Esophagus muscularis mucosa (tissue), 4 donors: Measurements from ENCODE around the gene ARAP1.

Source experiments
- CTCF ChIP-seq, 3 experiments: fragments of 200-600 bp in 2 of 3; fragments of 450-650 bp in 1 of 3; sonication (generic) in 2 of 3; IDR thresholded peaks; one replicate each; pipeline ENCODE4 v1.5.1; 2017 to 2019; ENCODE audit warnings: antibody characterized with exemption in 3 of 3, mild to moderate bottlenecking in 2 of 3, moderate library complexity in 1 of 3
- EP300 ChIP-seq: sonication (generic); formaldehyde crosslinking; IDR thresholded peaks from one replicate; pipeline ENCODE4 v1.6.1; 2017; ENCODE audit warnings: antibody characterized with exemption
- POLR2AphosphoS5 ChIP-seq, 2 donors: sonication (generic); formaldehyde crosslinking; IDR thresholded peaks; one replicate each; pipeline ENCODE4 v1.6.1; 2017; ENCODE audit warnings: antibody characterized with exemption in 2 of 2

GRCh38 chr11:72646472-72646871 is 105.7 kb downstream of the ARAP1 start:
- no peak for TF ChIP-seq CTCF (IDR thresholded peaks at IDR 0.05)
- TF ChIP-seq POLR2AphosphoS5 (IDR thresholded peaks at IDR 0.05) = no peak
- no peak for TF ChIP-seq EP300
